ENCODE results near the gene CSRP2.

DNA sequence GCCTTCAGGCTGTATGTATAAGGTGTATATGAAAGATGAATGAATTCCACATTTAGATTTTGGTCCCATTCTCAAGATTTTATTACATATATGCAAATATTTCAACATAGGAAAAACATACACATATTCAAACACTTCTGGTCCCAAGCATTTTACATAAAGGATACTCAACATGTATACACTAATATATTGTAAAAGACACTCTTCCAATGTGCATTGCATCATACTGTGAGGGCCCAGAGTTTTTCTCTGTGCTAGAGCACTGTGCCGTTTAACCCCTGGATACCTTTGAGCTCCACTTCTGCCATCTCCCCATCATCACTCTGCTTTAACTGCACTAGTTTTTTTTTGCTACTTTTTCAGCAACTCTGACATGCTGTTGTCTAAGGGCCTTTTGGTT lies 66.8 kb downstream of the CSRP2 start:
- TF ChIP-seq, protein P1, sequence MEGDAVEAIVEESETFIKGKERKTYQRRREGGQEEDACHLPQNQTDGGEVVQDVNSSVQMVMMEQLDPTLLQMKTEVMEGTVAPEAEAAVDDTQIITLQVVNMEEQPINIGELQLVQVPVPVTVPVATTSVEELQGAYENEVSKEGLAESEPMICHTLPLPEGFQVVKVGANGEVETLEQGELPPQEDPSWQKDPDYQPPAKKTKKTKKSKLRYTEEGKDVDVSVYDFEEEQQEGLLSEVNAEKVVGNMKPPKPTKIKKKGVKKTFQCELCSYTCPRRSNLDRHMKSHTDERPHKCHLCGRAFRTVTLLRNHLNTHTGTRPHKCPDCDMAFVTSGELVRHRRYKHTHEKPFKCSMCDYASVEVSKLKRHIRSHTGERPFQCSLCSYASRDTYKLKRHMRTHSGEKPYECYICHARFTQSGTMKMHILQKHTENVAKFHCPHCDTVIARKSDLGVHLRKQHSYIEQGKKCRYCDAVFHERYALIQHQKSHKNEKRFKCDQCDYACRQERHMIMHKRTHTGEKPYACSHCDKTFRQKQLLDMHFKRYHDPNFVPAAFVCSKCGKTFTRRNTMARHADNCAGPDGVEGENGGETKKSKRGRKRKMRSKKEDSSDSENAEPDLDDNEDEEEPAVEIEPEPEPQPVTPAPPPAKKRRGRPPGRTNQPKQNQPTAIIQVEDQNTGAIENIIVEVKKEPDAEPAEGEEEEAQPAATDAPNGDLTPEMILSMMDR (IDR thresholded peaks at IDR 0.05; ENCODE audit: low read depth, low read length, poor library complexity, severe bottlenecking) = no peak
- no peak for TF ChIP-seq EZH2phosphoT487 (IDR thresholded peaks at IDR 0.05; ENCODE audit: borderline replicate concordance, low read length)
